Gastrocnemius medialis (tissue), 4 donors: Measurements from ENCODE around the gene TNXB. TPM values are rescaled to one million over a fixed set of nuclear protein-coding genes. Genes with fewer than 3 reads are reported as not detected.
A peak's percentile ranks its signal among the peaks of the same experiment; 100 is the strongest.

Experiments
- ATAC-seq, 2 donors: fragments of 150-250 bp; one replicate each; pipeline ENCODE4 v1.9.1; 2016
- DNase-seq, 2 donors: peaks; one replicate each; pipeline ENCODE4 v3.0.0-alpha.2; 2019
- H3K27ac ChIP-seq, 4 donors: fragments of 200-600 bp; sonication (generic); 1 replicate in 1 of 4; 2 replicates in 3 of 4; pipeline ENCODE4 v1.5.1; 2016 to 2018; ENCODE audit warnings: mild to moderate bottlenecking in 2 of 4, moderate library complexity in 1 of 4
- H3K27me3 ChIP-seq, 3 donors: fragments of 200-600 bp; sonication (generic) in 2 of 3; 1 replicate in 1 of 3; 2 replicates in 2 of 3; pipeline versions ENCODE4 v1.5.1 to v1.6.0; 2016 to 2019; ENCODE audit warnings: mild to moderate bottlenecking in 1 of 3, moderate library complexity in 1 of 3
- H3K36me3 ChIP-seq, 2 donors: fragments of 200-600 bp; sonication (generic) in 1 of 2; one replicate each; pipeline ENCODE4 v1.5.1; 2017 to 2018
- H3K4me1 ChIP-seq, 2 donors: fragments of 200-600 bp; sonication (generic) in 1 of 2; one replicate each; pipeline ENCODE4 v1.5.1; 2016 to 2017; ENCODE audit warnings: mild to moderate bottlenecking in 2 of 2
- H3K4me3 ChIP-seq, 4 donors: fragments of 200-600 bp; sonication (generic) in 3 of 4; 1 replicate in 1 of 4; 2 replicates in 3 of 4; pipeline ENCODE4 v1.5.1; 2016 to 2019; ENCODE audit warnings: mild to moderate bottlenecking in 2 of 4
- H3K9me3 ChIP-seq, 3 donors: fragments of 200-600 bp; sonication (generic) in 2 of 3; 1 replicate in 1 of 3; 2 replicates in 2 of 3; pipeline ENCODE4 v1.5.1; 2016 to 2019
- POLR2A ChIP-seq, 2 donors: fragments of 450-650 bp; IDR thresholded peaks; one replicate each; pipeline ENCODE4 v1.6.1; 2017; ENCODE audit warnings: antibody characterized with exemption in 2 of 2, mild to moderate bottlenecking in 2 of 2, moderate library complexity in 2 of 2
- in situ Hi-C, 4 donors: fragments of 200-750 bp; cut with MboI; loops; one replicate each; pipeline versions ENCODE4 v1.15.0 to v1.8.0; 2017; ENCODE audit warnings: low sequenced_read_pairs in 4 of 4
- intact Hi-C: fragments of 100-400 bp; cut with DNase I; formaldehyde crosslinking; loops from one replicate; pipeline ENCODE4 v1.15.1; 2023; ENCODE audit warnings: low total_unique reads
- total RNA-seq, 4 donors: library from RNA; depleted of rRNA; stranded (reverse); fragments of >200 nt; gene quantifications; one replicate each; pipeline versions ENCODE4 v1.1.0 to v1.2.3, GENCODE V29; 2016
- TF ChIP-seq, protein P1 (sequence below), 5 experiments: fragments of 450-650 bp in 3 of 5; fragments of 200-600 bp in 2 of 5; sonication (generic) in 2 of 5; IDR thresholded peaks in 4 of 5; conservative IDR thresholded peaks in 1 of 5; 1 replicate in 4 of 5; 2 replicates in 1 of 5; pipeline ENCODE4 v1.5.1; 2016 to 2019; ENCODE audit warnings: antibody characterized with exemption in 5 of 5, mild to moderate bottlenecking in 3 of 5, moderate library complexity in 3 of 5

TNXB gene
- total RNA-seq, 4 donors from 2014 or later: 12.0 to 37.0 (median 33.5) TPM

DNA sequence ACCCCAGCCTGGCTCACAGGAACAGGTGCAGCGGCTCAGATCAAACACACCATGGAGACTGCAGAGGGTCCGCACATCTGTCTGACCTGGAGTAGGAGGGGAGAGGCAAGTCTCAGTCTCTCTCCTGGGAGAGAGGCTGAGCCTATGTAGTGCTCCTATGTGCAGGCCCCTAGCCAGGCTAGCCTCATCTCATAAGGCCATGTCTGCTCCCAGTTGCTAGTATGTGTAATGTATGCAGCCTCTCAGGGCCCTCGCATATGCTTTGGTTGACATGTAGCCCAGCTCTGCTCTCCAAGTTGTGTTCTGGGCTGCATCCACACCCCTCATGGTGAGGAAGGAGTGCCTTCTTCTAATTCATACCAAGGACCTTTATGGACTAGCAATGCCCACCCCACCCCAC, 11.8 kb downstream of the TNXB start:
- H3K4me1 ChIP-seq: no peaks in the 10 kb centered on the region

GRCh38 chr6:32096394-32097258, 12.5 kb downstream of the TNXB start:
- H3K4me3 ChIP-seq: peak overlapping the region in 3 of 4 donors; percentile 21 to 31 (median 23)

More for the DNA sequence above, 11.8 kb downstream of the TNXB start:
- TF ChIP-seq, protein P1, sequence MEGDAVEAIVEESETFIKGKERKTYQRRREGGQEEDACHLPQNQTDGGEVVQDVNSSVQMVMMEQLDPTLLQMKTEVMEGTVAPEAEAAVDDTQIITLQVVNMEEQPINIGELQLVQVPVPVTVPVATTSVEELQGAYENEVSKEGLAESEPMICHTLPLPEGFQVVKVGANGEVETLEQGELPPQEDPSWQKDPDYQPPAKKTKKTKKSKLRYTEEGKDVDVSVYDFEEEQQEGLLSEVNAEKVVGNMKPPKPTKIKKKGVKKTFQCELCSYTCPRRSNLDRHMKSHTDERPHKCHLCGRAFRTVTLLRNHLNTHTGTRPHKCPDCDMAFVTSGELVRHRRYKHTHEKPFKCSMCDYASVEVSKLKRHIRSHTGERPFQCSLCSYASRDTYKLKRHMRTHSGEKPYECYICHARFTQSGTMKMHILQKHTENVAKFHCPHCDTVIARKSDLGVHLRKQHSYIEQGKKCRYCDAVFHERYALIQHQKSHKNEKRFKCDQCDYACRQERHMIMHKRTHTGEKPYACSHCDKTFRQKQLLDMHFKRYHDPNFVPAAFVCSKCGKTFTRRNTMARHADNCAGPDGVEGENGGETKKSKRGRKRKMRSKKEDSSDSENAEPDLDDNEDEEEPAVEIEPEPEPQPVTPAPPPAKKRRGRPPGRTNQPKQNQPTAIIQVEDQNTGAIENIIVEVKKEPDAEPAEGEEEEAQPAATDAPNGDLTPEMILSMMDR (IDR thresholded peaks at IDR 0.05 in 4 of 5, conservative IDR thresholded peaks at IDR 0.05 in 1 of 5): no peak
- no peak for TF ChIP-seq POLR2A (IDR thresholded peaks at IDR 0.05)
- Histone ChIP-seq H3K27me3 (peaks cover 6 to 30% (median 10%) of the 10 kb centered on the region in 3 donors), H3K4me3 (no peak overlapping the region), H3K9me3 (no peaks in the 10 kb centered on the region), H3K27ac (no peak overlapping the region), H3K36me3 (no peaks in the 10 kb centered on the region)
- DNase-seq: no peak
- in situ Hi-C loops: no loop called here
- ATAC-seq: no peak
- intact Hi-C loops: no loop called here

DNA sequence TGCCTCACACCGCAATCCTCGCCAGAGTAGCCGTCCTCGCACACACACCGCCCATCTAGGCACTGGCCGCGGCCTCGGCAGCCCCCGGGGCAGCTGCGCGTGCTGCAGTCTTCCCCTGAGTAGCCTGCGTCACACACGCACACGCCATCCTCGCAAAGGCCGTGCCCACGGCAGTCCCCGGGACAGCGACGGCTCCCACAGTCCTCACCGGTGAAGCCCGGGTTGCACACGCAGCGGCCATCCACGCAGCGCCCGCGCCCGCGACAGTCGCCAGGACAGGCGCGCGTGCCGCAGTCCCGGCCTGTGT, 13.1 kb downstream of the TNXB start:
- ATAC-seq: no peak
- in situ Hi-C loops: no loop called here

More at GRCh38 chr6:32096394-32097258, 12.5 kb downstream of the TNXB start:
- TF ChIP-seq, protein P1 (IDR thresholded peaks at IDR 0.05 in 4 of 5, conservative IDR thresholded peaks at IDR 0.05 in 1 of 5): no peak
- TF ChIP-seq POLR2A (IDR thresholded peaks at IDR 0.05): no peak
- H3K27ac ChIP-seq: no peak overlapping the region
- no peaks in the 10 kb centered on the region for H3K36me3 ChIP-seq
- in situ Hi-C loops (no loop called here), intact Hi-C loops (no loop called here)
- ATAC-seq: no peak
- no peak for DNase-seq
- no peaks in the 10 kb centered on the region for H3K4me1 ChIP-seq
- no peaks in the 10 kb centered on the region for H3K9me3 ChIP-seq
- H3K27me3 ChIP-seq: peaks cover 6 to 30% (median 10%) of the 10 kb centered on the region in 3 donors

DNA sequence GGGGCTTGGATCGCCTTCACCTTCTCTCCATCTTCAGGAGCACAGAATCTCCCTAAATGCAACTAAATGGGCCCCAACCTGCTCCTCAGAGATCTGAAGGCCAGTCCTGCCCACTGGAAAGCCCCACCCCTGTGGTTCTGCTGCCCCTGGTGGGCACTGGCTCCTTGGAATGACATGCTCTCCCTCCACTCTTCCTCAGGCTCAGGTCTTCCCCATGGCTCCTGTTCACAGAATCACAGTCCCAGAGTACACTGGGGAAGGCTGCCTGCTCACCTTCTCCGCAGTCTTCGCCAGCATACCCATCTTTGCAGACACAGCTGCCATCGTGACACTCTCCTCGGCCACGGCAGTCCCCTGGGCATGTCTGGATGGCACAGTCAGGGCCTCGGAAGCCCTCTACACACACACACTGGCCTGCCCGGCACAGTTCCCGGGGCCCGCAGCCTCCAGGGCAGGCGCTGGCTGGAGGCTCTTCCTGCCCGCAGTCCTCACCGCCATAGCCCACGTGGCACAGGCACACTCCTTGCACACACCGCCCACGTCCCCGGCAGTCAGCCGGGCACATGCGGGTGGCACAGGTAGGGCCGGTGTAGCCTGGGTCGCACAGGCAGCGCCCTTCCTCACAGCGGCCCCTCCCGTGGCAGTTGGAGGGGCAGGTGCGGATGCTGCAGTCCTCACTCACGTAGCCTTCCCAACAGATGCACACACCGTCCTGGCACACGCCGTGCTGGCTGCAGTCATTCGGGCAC, 13.6 kb downstream of the TNXB start:
- TF ChIP-seq, protein P1 (IDR thresholded peaks at IDR 0.05 in 4 of 5, conservative IDR thresholded peaks at IDR 0.05 in 1 of 5): no peak
- no peak for TF ChIP-seq POLR2A (IDR thresholded peaks at IDR 0.05)
- intact Hi-C loops (no loop called here), in situ Hi-C loops (no loop called here)
- Histone ChIP-seq H3K27ac (no peak overlapping the region), H3K4me1 (no peaks in the 10 kb centered on the region), H3K4me3 (peak overlapping the region in 1 of 4 donors; percentile 23), H3K9me3 (no peaks in the 10 kb centered on the region), H3K36me3 (no peaks in the 10 kb centered on the region), H3K27me3 (peaks cover 6 to 30% (median 10%) of the 10 kb centered on the region in 3 donors)
- DNase-seq (no peak), ATAC-seq (no peak)

More for the DNA sequence above, 13.1 kb downstream of the TNXB start:
- no peaks in the 10 kb centered on the region for H3K36me3 ChIP-seq
- H3K4me3 ChIP-seq: peak overlapping the region in 3 of 4 donors; percentile 21 to 31 (median 23)
- peaks cover 6 to 30% (median 10%) of the 10 kb centered on the region in 3 donors for H3K27me3 ChIP-seq
- no peaks in the 10 kb centered on the region for H3K4me1 ChIP-seq
- intact Hi-C loops: no loop called here
- DNase-seq: no peak
- no peak overlapping the region for H3K27ac ChIP-seq
- H3K9me3 ChIP-seq: no peaks in the 10 kb centered on the region
- no peak for TF ChIP-seq POLR2A (IDR thresholded peaks at IDR 0.05)
- TF ChIP-seq, protein P1 (IDR thresholded peaks at IDR 0.05 in 4 of 5, conservative IDR thresholded peaks at IDR 0.05 in 1 of 5): no peak
